Activated CD8-positive, alpha-beta memory T cell treated with anti-CD3 and anti-CD28 coated beads, Interleukin-2, amount 10 ng/mL, durations not matched to agents 7 days and 5 days (primary cell): ENCODE measurements around the gene TRIP4. TPM values are rescaled to one million over a fixed set of nuclear protein-coding genes. Genes with fewer than 3 reads are reported as not detected.

ENCODE experiments used
- ATAC-seq: fragments of 150-1000 bp; cut with Tn5 transposase; one replicate; pipeline ENCODE4 v1.10.0; 2021; ENCODE audit warnings: moderate library complexity
- CTCF ChIA-PET: fragments of 350-600 bp; sonication (Branson Sonifier 250); formaldehyde crosslinking; loops from one replicate; lab custom pipeline; 2021; ENCODE audit warnings: antibody characterized with exemption; lab: Charles Lee
- DNase-seq: peaks from one replicate; pipeline ENCODE4 v3.0.0-alpha.2; 2020
- H3K27ac Mint-ChIP-seq: one replicate; pipeline ENCODE4 v1.8.0; 2021; ENCODE audit warnings: mild to moderate bottlenecking, mixed read lengths
- H3K27me3 Mint-ChIP-seq: one replicate; pipeline ENCODE4 v1.8.0; 2021; ENCODE audit warnings: mixed read lengths
- H3K36me3 Mint-ChIP-seq: one replicate; pipeline ENCODE4 v1.8.0; 2021; ENCODE audit warnings: mild to moderate bottlenecking, mixed read lengths
- H3K4me1 Mint-ChIP-seq: one replicate; pipeline ENCODE4 v1.8.0; 2021; ENCODE audit warnings: mixed read lengths
- H3K4me3 Mint-ChIP-seq: one replicate; pipeline ENCODE4 v1.8.0; 2021; ENCODE audit warnings: mild to moderate bottlenecking, moderate library complexity, mixed read lengths
- H3K9me3 Mint-ChIP-seq: one replicate; pipeline ENCODE4 v1.8.0; 2022; ENCODE audit warnings: low read depth, mixed read lengths
- total RNA-seq, 2 experiments: library from RNA; stranded (reverse); gene quantifications; one replicate each; pipeline ENCODE4 v1.2.3, GENCODE V29; 2021

The TRIP4 gene
- total RNA-seq, 2 experiments from 2014 or later, result 19.5 to 19.8 TPM

GRCh38 chr15:64460724-64461720 is 73.4 kb downstream of the TRIP4 start:
- Mint-ChIP-seq H3K4me1 (peaks cover 48% of the 10 kb centered on the region), H3K36me3 (peaks cover 8% of the 10 kb centered on the region), H3K9me3 (no peaks in the 10 kb centered on the region), H3K4me3 (peak overlapping the region; percentile 82), H3K27ac (peak overlapping the region; percentile 89), H3K27me3 (no peaks in the 10 kb centered on the region)
- ATAC-seq (peak; percentile 66), DNase-seq (peak; percentile 56)
- CTCF ChIA-PET, result interaction anchor here (0.7 to 1.4 kb wide), 3 partner anchors 30 to 267 kb away, joined by 3 to 6 read pairs (median 3); no protein-coding TSS in a partner anchor

GRCh38 chr15:64461721-64462162 is 74.1 kb downstream of the TRIP4 start:
- Mint-ChIP-seq H3K27ac (peak overlapping the region; percentile 89), H3K4me3 (peak overlapping the region; percentile 82), H3K36me3 (peaks cover 8% of the 10 kb centered on the region), H3K9me3 (no peaks in the 10 kb centered on the region), H3K4me1 (peaks cover 47% of the 10 kb centered on the region), H3K27me3 (no peaks in the 10 kb centered on the region)
- CTCF ChIA-PET, result interaction anchor here (0.6 to 0.7 kb wide), 2 partner anchors 178 to 267 kb away, joined by 3 read pairs; no protein-coding TSS in a partner anchor
- DNase-seq (peak; percentile 59), ATAC-seq (peak; percentile 43)

- ATAC-seq, result no peak
- peaks cover 47% of the 10 kb centered on the region for H3K4me1 Mint-ChIP-seq
- no peaks in the 10 kb centered on the region for H3K27me3 Mint-ChIP-seq
- no peaks in the 10 kb centered on the region for H3K9me3 Mint-ChIP-seq
- H3K27ac Mint-ChIP-seq, result no peak overlapping the region
- CTCF ChIA-PET, result no interaction called here
- H3K4me3 Mint-ChIP-seq, result peak overlapping the region; percentile 82
- H3K36me3 Mint-ChIP-seq, result peaks cover 10% of the 10 kb centered on the region
- no peak for DNase-seq
Observed at GRCh38 chr15:64462492-64462891, 74.9 kb downstream of the TRIP4 start.

DNA sequence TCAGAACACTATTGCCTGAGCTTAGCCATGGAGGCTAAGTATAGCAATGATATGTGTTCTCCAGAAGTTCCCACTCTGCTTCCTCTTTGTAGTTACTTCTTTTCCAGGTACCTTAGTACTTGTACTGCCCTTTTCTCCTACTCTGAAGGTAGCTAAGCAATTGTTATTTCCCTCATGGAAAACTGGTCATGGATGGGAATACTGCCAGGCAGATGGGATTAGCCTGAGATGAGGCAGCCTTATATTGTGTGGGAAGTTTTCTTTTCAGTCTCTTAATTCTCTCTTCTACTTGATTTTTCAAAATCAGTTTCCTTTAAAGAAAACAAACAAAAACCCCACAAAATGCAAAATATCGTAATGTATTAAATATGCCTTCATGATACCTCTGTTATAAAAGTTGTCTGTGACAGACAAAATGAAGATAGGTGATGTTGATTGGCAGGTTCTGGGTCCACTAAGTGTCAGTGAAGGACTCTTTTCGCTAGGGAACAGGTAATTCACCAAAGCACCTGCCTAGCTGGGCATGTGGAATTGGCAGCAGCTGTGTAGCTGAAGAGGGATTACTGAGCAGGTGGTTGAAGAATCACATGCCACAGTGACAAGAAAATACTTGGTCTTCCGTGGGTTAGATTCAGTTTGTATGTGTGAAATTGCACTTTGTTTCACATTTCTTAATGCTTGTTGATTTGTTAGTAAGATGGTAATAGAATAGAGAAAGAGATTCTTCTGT is 76.8 kb downstream of the TRIP4 start:
- H3K4me1 Mint-ChIP-seq, result peaks cover 44% of the 10 kb centered on the region
- peaks cover 13% of the 10 kb centered on the region for H3K36me3 Mint-ChIP-seq
- ATAC-seq, result no peak
- CTCF ChIA-PET, result interaction anchor here (0.6 to 1.2 kb wide), 3 partner anchors 39 to 1030 kb away, joined by 3 to 4 read pairs (median 3); no protein-coding TSS in a partner anchor
- H3K27ac Mint-ChIP-seq, result peak overlapping the region; percentile 13
- DNase-seq, result no peak
- no peaks in the 10 kb centered on the region for H3K27me3 Mint-ChIP-seq
- H3K4me3 Mint-ChIP-seq, result no peak overlapping the region
- H3K9me3 Mint-ChIP-seq, result no peaks in the 10 kb centered on the region

DNA sequence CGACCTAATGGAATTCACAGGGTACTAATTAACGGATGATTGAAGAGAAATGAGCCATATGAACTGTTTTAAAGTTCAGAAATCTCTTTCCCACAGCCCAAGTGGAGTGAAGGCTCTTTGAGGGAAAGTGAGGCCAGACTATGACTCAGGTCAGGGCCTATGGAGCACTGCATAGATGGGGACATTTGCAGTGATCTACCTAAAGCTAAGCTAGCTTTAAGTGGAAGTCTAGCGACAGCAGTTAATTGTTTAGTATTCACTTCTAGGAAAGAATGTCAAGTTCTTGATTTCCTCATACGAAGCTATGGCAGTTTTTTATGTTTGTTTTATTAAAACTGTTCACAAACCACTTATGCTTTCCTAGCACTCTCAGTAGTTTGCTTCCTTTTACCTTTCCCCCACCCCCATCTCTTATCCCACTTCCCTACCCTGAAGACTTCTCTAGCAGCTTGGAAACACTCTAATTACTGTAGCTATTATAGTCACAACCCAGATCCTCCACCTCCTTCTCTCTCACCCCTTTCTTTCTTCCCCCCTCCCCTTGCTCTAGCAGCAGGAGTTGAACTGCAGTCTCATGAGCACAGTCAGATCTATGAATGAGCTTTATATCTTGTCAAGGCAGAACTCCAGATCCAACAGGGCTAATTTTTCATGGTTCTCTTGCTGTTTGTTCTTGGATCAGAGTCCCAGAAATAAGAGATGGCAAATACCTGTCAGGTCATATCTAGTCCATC is 78.9 kb downstream of the TRIP4 start:
- Mint-ChIP-seq H3K4me3 (no peak overlapping the region), H3K36me3 (peaks cover 16% of the 10 kb centered on the region), H3K9me3 (no peaks in the 10 kb centered on the region), H3K4me1 (peaks cover 32% of the 10 kb centered on the region), H3K27ac (no peak overlapping the region), H3K27me3 (no peaks in the 10 kb centered on the region)
- CTCF ChIA-PET, result interaction anchor here (0.7 kb wide), 1 partner anchor 9 kb away, joined by 3 read pairs; no protein-coding TSS in a partner anchor
- ATAC-seq (no peak), DNase-seq (no peak)

DNA sequence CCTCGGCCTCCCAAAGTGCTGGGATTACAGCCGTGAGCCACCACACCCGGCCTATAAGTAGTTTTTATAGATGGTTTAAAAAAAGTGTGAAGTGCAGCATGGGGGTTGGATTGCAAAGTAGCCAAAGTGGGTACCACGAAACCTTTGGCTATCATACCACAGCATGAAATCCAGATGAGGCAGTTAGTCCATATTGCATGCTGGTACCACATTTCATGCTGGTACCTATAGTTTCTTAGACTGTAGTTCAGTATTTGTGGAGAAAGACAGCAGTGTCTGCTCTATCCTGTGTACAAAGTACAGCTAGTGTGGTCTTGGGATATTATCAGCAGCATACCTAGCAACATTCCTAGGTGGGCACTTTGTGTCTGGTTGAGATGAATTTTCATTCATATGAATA is 84.5 kb downstream of the TRIP4 start:
- no peak for ATAC-seq
- no peaks in the 10 kb centered on the region for H3K27me3 Mint-ChIP-seq

GRCh38 chr15:64474846-64475245 is 87.2 kb downstream of the TRIP4 start:
- Mint-ChIP-seq H3K4me3 (no peak overlapping the region), H3K4me1 (peaks cover 8% of the 10 kb centered on the region), H3K36me3 (peaks cover 12% of the 10 kb centered on the region), H3K27me3 (no peaks in the 10 kb centered on the region), H3K27ac (no peak overlapping the region), H3K9me3 (no peaks in the 10 kb centered on the region)
- CTCF ChIA-PET, result no interaction called here
- DNase-seq, result no peak
- no peak for ATAC-seq

More for the DNA sequence above, 84.5 kb downstream of the TRIP4 start:
- no peak for DNase-seq
- Mint-ChIP-seq H3K36me3 (peaks cover 16% of the 10 kb centered on the region), H3K27ac (no peak overlapping the region), H3K4me3 (no peak overlapping the region), H3K9me3 (no peaks in the 10 kb centered on the region), H3K4me1 (peaks cover 8% of the 10 kb centered on the region)
- CTCF ChIA-PET, result no interaction called here

DNA sequence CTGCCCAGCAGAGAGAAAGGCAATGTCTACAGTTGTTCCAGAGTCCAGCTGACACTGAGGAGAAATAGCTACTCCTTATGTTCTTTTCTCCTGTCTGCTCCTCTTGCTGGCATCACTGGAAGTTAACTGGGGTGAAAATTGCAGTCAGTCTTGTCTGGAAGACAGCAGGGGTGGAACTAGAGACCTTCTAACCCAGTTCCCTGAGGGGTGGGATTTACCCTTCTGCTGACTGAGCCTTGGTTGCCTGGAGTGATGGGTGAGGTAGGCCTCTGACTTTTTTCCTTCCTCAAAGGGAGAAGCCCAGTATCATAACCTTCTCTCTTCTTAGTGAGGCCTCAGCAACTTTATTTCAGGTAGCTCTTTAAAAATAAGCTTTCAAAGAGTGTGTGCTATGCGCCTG is 88.9 kb downstream of the TRIP4 start:
- CTCF ChIA-PET, result interaction anchor here (1.5 kb wide), 1 partner anchor 177 kb away, joined by 3 read pairs; no protein-coding TSS in a partner anchor
- peaks cover 8% of the 10 kb centered on the region for H3K4me1 Mint-ChIP-seq
- H3K36me3 Mint-ChIP-seq, result peaks cover 9% of the 10 kb centered on the region
- DNase-seq (no peak), ATAC-seq (no peak)
- no peak overlapping the region for H3K4me3 Mint-ChIP-seq
- no peaks in the 10 kb centered on the region for H3K27me3 Mint-ChIP-seq
- no peaks in the 10 kb centered on the region for H3K9me3 Mint-ChIP-seq
- H3K27ac Mint-ChIP-seq, result no peak overlapping the region

GRCh38 chr15:64478863-64479262 is 91.2 kb downstream of the TRIP4 start:
- CTCF ChIA-PET, result interaction anchor here (0.7 kb wide), 1 partner anchor 40 kb away, joined by 4 read pairs; no protein-coding TSS in a partner anchor
- no peak overlapping the region for H3K4me3 Mint-ChIP-seq
- no peak for DNase-seq
- H3K9me3 Mint-ChIP-seq, result no peaks in the 10 kb centered on the region
- H3K27me3 Mint-ChIP-seq, result no peaks in the 10 kb centered on the region
- peaks cover 9% of the 10 kb centered on the region for H3K36me3 Mint-ChIP-seq
- H3K27ac Mint-ChIP-seq, result no peak overlapping the region
- peaks cover 8% of the 10 kb centered on the region for H3K4me1 Mint-ChIP-seq
- ATAC-seq, result no peak

- peaks cover 5% of the 10 kb centered on the region for H3K4me1 Mint-ChIP-seq
- H3K27me3 Mint-ChIP-seq, result no peaks in the 10 kb centered on the region
- H3K36me3 Mint-ChIP-seq, result peaks cover 10% of the 10 kb centered on the region
- no peak overlapping the region for H3K27ac Mint-ChIP-seq
- DNase-seq (no peak), ATAC-seq (no peak)
- H3K9me3 Mint-ChIP-seq, result no peaks in the 10 kb centered on the region
- CTCF ChIA-PET, result no interaction called here
- no peak overlapping the region for H3K4me3 Mint-ChIP-seq
Observed at GRCh38 chr15:64480891-64481290, 93.3 kb downstream of the TRIP4 start.

DNA sequence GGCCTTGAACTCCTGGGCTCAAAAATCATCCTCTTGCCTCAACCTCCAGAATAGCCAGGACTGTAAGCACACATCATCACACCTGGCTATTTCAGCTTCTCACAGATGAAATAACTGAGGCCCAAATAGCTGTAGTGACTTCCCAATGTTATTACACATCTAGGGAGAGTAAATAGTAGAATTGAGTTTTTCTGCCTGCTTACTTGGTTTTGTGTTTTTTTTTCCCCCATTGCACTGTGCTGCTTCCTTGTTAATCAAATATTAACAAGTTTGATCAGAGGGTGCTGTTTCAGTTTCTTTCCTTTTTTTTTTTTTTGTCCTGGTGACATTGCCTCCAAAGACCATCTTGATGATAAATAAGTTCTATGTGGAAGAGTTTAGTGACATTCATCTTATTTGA is 96.1 kb downstream of the TRIP4 start:
- Mint-ChIP-seq H3K27ac (no peak overlapping the region), H3K27me3 (no peaks in the 10 kb centered on the region)

GRCh38 chr15:64485796-64486195 is 98.2 kb downstream of the TRIP4 start:
- DNase-seq (no peak), ATAC-seq (no peak)
- no peaks in the 10 kb centered on the region for H3K27me3 Mint-ChIP-seq
- H3K4me3 Mint-ChIP-seq, result no peak overlapping the region
- no peak overlapping the region for H3K27ac Mint-ChIP-seq
- CTCF ChIA-PET, result no interaction called here
- peaks cover 21% of the 10 kb centered on the region for H3K36me3 Mint-ChIP-seq
- no peaks in the 10 kb centered on the region for H3K9me3 Mint-ChIP-seq
- no peaks in the 10 kb centered on the region for H3K4me1 Mint-ChIP-seq

More for the DNA sequence above, 96.1 kb downstream of the TRIP4 start:
- no peaks in the 10 kb centered on the region for H3K4me1 Mint-ChIP-seq
- DNase-seq (no peak), ATAC-seq (no peak)
- H3K36me3 Mint-ChIP-seq, result peaks cover 17% of the 10 kb centered on the region
- no peak overlapping the region for H3K4me3 Mint-ChIP-seq
- CTCF ChIA-PET, result interaction anchor here (0.9 kb wide), 1 partner anchor 96 kb away, joined by 4 read pairs; the partner anchor contains the start of gene TRIP4
- no peaks in the 10 kb centered on the region for H3K9me3 Mint-ChIP-seq
